Naive thymus-derived CD4-positive, alpha-beta T cell (primary cell): ENCODE measurements around the gene B4GALNT2. TPM values are rescaled to one million over a fixed set of nuclear protein-coding genes. Genes with fewer than 3 reads are reported as not detected.

ENCODE experiments used
- ATAC-seq: fragments of 150-1000 bp; cut with Tn5 transposase; 2 replicates; pipeline ENCODE4 v1.10.0; 2021; ENCODE audit warnings: mild to moderate bottlenecking, moderate library complexity
- CTCF ChIA-PET: fragments of 350-600 bp; sonication (Branson Sonifier 250); formaldehyde crosslinking; loops from one replicate; lab custom pipeline; 2021; ENCODE audit warnings: antibody characterized with exemption; lab: Charles Lee
- POLR2A ChIA-PET: fragments of 350-600 bp; sonication (Branson Sonifier 250); formaldehyde crosslinking; loops from one replicate; lab custom pipeline; 2021; ENCODE audit warnings: antibody characterized with exemption, inconsistent platforms; lab: Charles Lee
- DNase-seq, 9 donors: peaks; one replicate each; pipeline versions ENCODE4 v3.0.0 to v3.0.0-alpha.2; 2020 to 2022; ENCODE audit warnings: mixed read lengths in 1 of 9
- H3K27ac ChIP-seq: one replicate; pipeline ENCODE4 v1.7.0; 2013; ENCODE audit warnings: mild to moderate bottlenecking, low read depth, low read length, moderate library complexity
- H3K27me3 ChIP-seq, 2 donors: one replicate each; pipeline ENCODE4 v1.7.0; 2013; ENCODE audit warnings: low read length in 2 of 2, mild to moderate bottlenecking in 2 of 2, moderate library complexity in 2 of 2; ENCODE audit not compliant: control insufficient read depth in 2 of 2, insufficient read depth in 2 of 2
- H3K36me3 ChIP-seq, 3 experiments: 1 replicate in 2 of 3; 2 replicates in 1 of 3; pipeline ENCODE4 v1.7.0; 2013; ENCODE audit warnings: low read length in 3 of 3, mild to moderate bottlenecking in 3 of 3, moderate library complexity in 1 of 3; ENCODE audit not compliant: insufficient read depth in 3 of 3, control insufficient read depth in 2 of 3
- H3K4me1 ChIP-seq, 2 donors: one replicate each; pipeline ENCODE4 v1.7.0; 2013; ENCODE audit warnings: low read length in 2 of 2, mild to moderate bottlenecking in 2 of 2, moderate library complexity in 1 of 2; ENCODE audit not compliant: control insufficient read depth in 2 of 2, insufficient read depth in 2 of 2
- H3K4me3 ChIP-seq: 2 replicates; pipeline ENCODE4 v1.7.0; 2013; ENCODE audit warnings: mild to moderate bottlenecking, low read length
- H3K9me3 ChIP-seq, 3 experiments: 1 replicate in 2 of 3; 2 replicates in 1 of 3; pipeline ENCODE4 v1.7.0; 2013; ENCODE audit warnings: low read length in 3 of 3; ENCODE audit not compliant: control insufficient read depth in 2 of 3
- H3K27ac Mint-ChIP-seq, 9 donors: one replicate each; pipeline ENCODE4 v1.8.0; 2020 to 2022; ENCODE audit warnings: mixed read lengths in 9 of 9, mild to moderate bottlenecking in 8 of 9, moderate library complexity in 5 of 9, inconsistent platforms in 2 of 9
- H3K27me3 Mint-ChIP-seq, 5 donors: one replicate each; pipeline ENCODE4 v1.8.0; 2021 to 2022; ENCODE audit warnings: mixed read lengths in 5 of 5, mild to moderate bottlenecking in 1 of 5
- H3K36me3 Mint-ChIP-seq, 5 donors: one replicate each; pipeline ENCODE4 v1.8.0; 2020 to 2022; ENCODE audit warnings: mixed read lengths in 5 of 5, mild to moderate bottlenecking in 3 of 5, inconsistent platforms in 1 of 5
- H3K4me1 Mint-ChIP-seq, 7 donors: one replicate each; pipeline ENCODE4 v1.8.0; 2020 to 2022; ENCODE audit warnings: mixed read lengths in 7 of 7, mild to moderate bottlenecking in 3 of 7, inconsistent platforms in 1 of 7
- H3K4me3 Mint-ChIP-seq, 10 donors: one replicate each; pipeline ENCODE4 v1.8.0; 2020 to 2022; ENCODE audit warnings: mild to moderate bottlenecking in 10 of 10, mixed read lengths in 10 of 10, moderate library complexity in 6 of 10, inconsistent platforms in 2 of 10
- H3K9me3 Mint-ChIP-seq, 11 donors: one replicate each; pipeline ENCODE4 v1.8.0; 2020 to 2022; ENCODE audit warnings: mixed read lengths in 11 of 11, mild to moderate bottlenecking in 4 of 11, inconsistent platforms in 1 of 11, moderate library complexity in 1 of 11
- intact Hi-C, 2 donors: fragments of 100-400 bp; cut with micrococcal nuclease; formaldehyde crosslinking; loops; one replicate each; pipeline ENCODE4 v1.15.1; 2023
- polyA plus RNA-seq, 2 donors: library from polyadenylated mRNA; unstranded; fragments of 300-500 nt; fragmentation: Illumina TruSeq; gene quantifications; one replicate each; pipeline ENCODE4 v1.2.3, GENCODE V29; 2021
- total RNA-seq, 6 experiments: library from RNA in 5 of 6; stranded (reverse) in 5 of 6; gene quantifications; 1 replicate in 5 of 6; 2 replicates in 1 of 6; pipeline ENCODE4 v1.2.3 and lab custom pipeline; 2021 to 2026

The B4GALNT2 gene
- total and polyA plus RNA-seq, 7 experiments from 2014 or later = 0.03 to 0.05 (median 0.05) TPM; not detected in 3

- no peaks in the 10 kb centered on the region for H3K27me3 ChIP-seq
- no peaks in the 10 kb centered on the region for H3K9me3 ChIP-seq
- Mint-ChIP-seq H3K4me1 (no peaks in the 10 kb centered on the region), H3K27ac (no peak overlapping the region), H3K9me3 (peaks cover 0 to 3% (median 0%) of the 10 kb centered on the region in 11 donors), H3K36me3 (peaks cover 0 to under 1% (median 0%) of the 10 kb centered on the region in 5 donors), H3K27me3 (peaks cover 21 to 50% (median 28%) of the 10 kb centered on the region in 5 donors), H3K4me3 (no peak overlapping the region)
- ChIA-PET CTCF (no interaction called here), POLR2A (no interaction called here)
- intact Hi-C loops = no loop called here
- H3K4me3 ChIP-seq = no peak overlapping the region
- DNase-seq (no peak), ATAC-seq (no peak)
- H3K36me3 ChIP-seq = no peaks in the 10 kb centered on the region
- H3K27ac ChIP-seq = no peak overlapping the region
- H3K4me1 ChIP-seq = no peaks in the 10 kb centered on the region
Observed at GRCh38 chr17:49114703-49115102, 17.9 kb upstream of the B4GALNT2 start.

- H3K27me3 ChIP-seq = no peaks in the 10 kb centered on the region
Observed at GRCh38 chr17:49117587-49118230, 14.9 kb upstream of the B4GALNT2 start.

GRCh38 chr17:49120166-49120565, 12.4 kb upstream of the B4GALNT2 start:
- peaks cover 0 to 15% (median 0%) of the 10 kb centered on the region in 5 donors for H3K36me3 Mint-ChIP-seq
- Histone ChIP-seq H3K9me3 (no peaks in the 10 kb centered on the region), H3K4me3 (no peak overlapping the region), H3K4me1 (no peaks in the 10 kb centered on the region), H3K27me3 (no peaks in the 10 kb centered on the region), H3K27ac (no peak overlapping the region), H3K36me3 (no peaks in the 10 kb centered on the region)
- H3K9me3 Mint-ChIP-seq = no peaks in the 10 kb centered on the region
- no peak overlapping the region for H3K27ac Mint-ChIP-seq
- no peak overlapping the region for H3K4me3 Mint-ChIP-seq
- ATAC-seq (no peak), DNase-seq (no peak)
- intact Hi-C loops = no loop called here
- H3K4me1 Mint-ChIP-seq = no peaks in the 10 kb centered on the region
- POLR2A ChIA-PET = no interaction called here
- CTCF ChIA-PET = no interaction called here
- peaks cover 28 to 54% (median 31%) of the 10 kb centered on the region in 5 donors for H3K27me3 Mint-ChIP-seq

More at GRCh38 chr17:49117587-49118230, 14.9 kb upstream of the B4GALNT2 start:
- Mint-ChIP-seq H3K27me3 (peaks cover 38 to 60% (median 43%) of the 10 kb centered on the region in 5 donors), H3K9me3 (peaks cover 0 to 3% (median 0%) of the 10 kb centered on the region in 11 donors), H3K36me3 (peaks cover 0 to 15% (median 0%) of the 10 kb centered on the region in 5 donors), H3K4me1 (no peaks in the 10 kb centered on the region), H3K4me3 (no peak overlapping the region), H3K27ac (no peak overlapping the region)
- Histone ChIP-seq H3K4me1 (no peaks in the 10 kb centered on the region), H3K9me3 (no peaks in the 10 kb centered on the region), H3K27ac (no peak overlapping the region), H3K36me3 (no peaks in the 10 kb centered on the region), H3K4me3 (no peak overlapping the region)
- ATAC-seq = no peak
- intact Hi-C loops = no loop called here
- CTCF ChIA-PET = no interaction called here
- POLR2A ChIA-PET = no interaction called here
- no peak for DNase-seq

- POLR2A ChIA-PET = no interaction called here
- Mint-ChIP-seq H3K27me3 (peaks cover 23 to 45% (median 25%) of the 10 kb centered on the region in 5 donors), H3K9me3 (no peaks in the 10 kb centered on the region), H3K4me3 (no peak overlapping the region), H3K36me3 (peaks cover 0 to 15% (median 0%) of the 10 kb centered on the region in 5 donors), H3K27ac (no peak overlapping the region), H3K4me1 (no peaks in the 10 kb centered on the region)
- intact Hi-C loops = no loop called here
- DNase-seq = no peak
- ATAC-seq = no peak
- no peak overlapping the region for H3K4me3 ChIP-seq
- H3K9me3 ChIP-seq = no peaks in the 10 kb centered on the region
- CTCF ChIA-PET = no interaction called here
- H3K27ac ChIP-seq = no peak overlapping the region
- no peaks in the 10 kb centered on the region for H3K27me3 ChIP-seq
- no peaks in the 10 kb centered on the region for H3K36me3 ChIP-seq
- H3K4me1 ChIP-seq = no peaks in the 10 kb centered on the region
Observed at GRCh38 chr17:49121696-49122292, 10.8 kb upstream of the B4GALNT2 start.

GRCh38 chr17:49122566-49122965, 10.0 kb upstream of the B4GALNT2 start:
- no peaks in the 10 kb centered on the region for H3K36me3 ChIP-seq
- H3K27ac Mint-ChIP-seq = no peak overlapping the region
- no peak for DNase-seq
- peaks cover 20 to 42% (median 26%) of the 10 kb centered on the region in 5 donors for H3K27me3 Mint-ChIP-seq
- H3K4me3 Mint-ChIP-seq = no peak overlapping the region
- H3K9me3 Mint-ChIP-seq = no peaks in the 10 kb centered on the region
- H3K4me1 Mint-ChIP-seq = no peaks in the 10 kb centered on the region
- H3K4me3 ChIP-seq = no peak overlapping the region
- H3K27ac ChIP-seq = no peak overlapping the region
- no peaks in the 10 kb centered on the region for H3K9me3 ChIP-seq
- no peak for ATAC-seq
- H3K36me3 Mint-ChIP-seq = peaks cover 0 to 15% (median 0%) of the 10 kb centered on the region in 5 donors
- CTCF ChIA-PET = no interaction called here
- POLR2A ChIA-PET = no interaction called here
- intact Hi-C loops = no loop called here
- H3K27me3 ChIP-seq = no peaks in the 10 kb centered on the region
- H3K4me1 ChIP-seq = no peaks in the 10 kb centered on the region

- no peak for ATAC-seq
- intact Hi-C loops = no loop called here
- no peaks in the 10 kb centered on the region for H3K9me3 Mint-ChIP-seq
- H3K27me3 Mint-ChIP-seq = peaks cover 17 to 42% (median 29%) of the 10 kb centered on the region in 5 donors
- H3K4me3 ChIP-seq = no peak overlapping the region
- H3K27ac Mint-ChIP-seq = no peak overlapping the region
- no peaks in the 10 kb centered on the region for H3K4me1 Mint-ChIP-seq
- no peak overlapping the region for H3K4me3 Mint-ChIP-seq
- no peaks in the 10 kb centered on the region for H3K27me3 ChIP-seq
- H3K27ac ChIP-seq = no peak overlapping the region
- no peaks in the 10 kb centered on the region for H3K36me3 ChIP-seq
- H3K36me3 Mint-ChIP-seq = peaks cover 0 to 15% (median 0%) of the 10 kb centered on the region in 5 donors
- CTCF ChIA-PET = no interaction called here
- H3K4me1 ChIP-seq = no peaks in the 10 kb centered on the region
- POLR2A ChIA-PET = no interaction called here
- H3K9me3 ChIP-seq = no peaks in the 10 kb centered on the region
- DNase-seq = no peak
Observed at GRCh38 chr17:49123061-49123460, 9.5 kb upstream of the B4GALNT2 start.

GRCh38 chr17:49125449-49125848, 7.1 kb upstream of the B4GALNT2 start:
- Mint-ChIP-seq H3K4me1 (no peaks in the 10 kb centered on the region), H3K27ac (no peak overlapping the region), H3K4me3 (no peak overlapping the region), H3K36me3 (peaks cover 0 to 16% (median 0%) of the 10 kb centered on the region in 5 donors), H3K9me3 (no peaks in the 10 kb centered on the region), H3K27me3 (peaks cover 29 to 51% (median 38%) of the 10 kb centered on the region in 5 donors)
- ChIA-PET CTCF (no interaction called here), POLR2A (no interaction called here)
- Histone ChIP-seq H3K27ac (no peak overlapping the region), H3K9me3 (no peaks in the 10 kb centered on the region), H3K27me3 (no peaks in the 10 kb centered on the region), H3K36me3 (no peaks in the 10 kb centered on the region), H3K4me1 (no peaks in the 10 kb centered on the region), H3K4me3 (no peak overlapping the region)
- intact Hi-C loops = no loop called here
- no peak for DNase-seq
- ATAC-seq = no peak
